B cell (primary cell): ENCODE data around the gene S100A9. TPM values are rescaled to one million over a fixed set of nuclear protein-coding genes. Genes with fewer than 3 reads are reported as not detected.
A peak's percentile ranks its signal among the peaks of the same experiment; 100 is the strongest.

Experiments used
- ATAC-seq: fragments of 200-7000 bp; cut with Tn5 transposase; one replicate; pipeline ENCODE4 v1.10.0; 2021; ENCODE audit warnings: low read depth, mild to moderate bottlenecking, moderate number of reproducible peaks, moderate library complexity
- CTCF ChIA-PET: fragments of 350-600 bp; sonication (Branson Sonifier 250); formaldehyde crosslinking; loops from one replicate; lab custom pipeline; 2021; ENCODE audit warnings: antibody characterized with exemption, inconsistent platforms; lab: Charles Lee
- POLR2A ChIA-PET: fragments of 350-600 bp; sonication (Branson Sonifier 250); formaldehyde crosslinking; loops from one replicate; lab custom pipeline; 2021; ENCODE audit warnings: antibody characterized with exemption; lab: Charles Lee
- DNase-seq: peaks from one replicate; pipeline ENCODE4 v3.0.0; 2013
- H2AFZ ChIP-seq: 2 replicates; pipeline ENCODE4 v1.6.1; 2012; ENCODE audit warnings: mild to moderate bottlenecking, low read depth, low read length; ENCODE audit not compliant: insufficient read depth, poor library complexity, severe bottlenecking
- H3K27ac ChIP-seq, 2 donors: 1 replicate in 1 of 2; 2 replicates in 1 of 2; pipeline ENCODE4 v1.5.1; 2012 to 2013; ENCODE audit warnings: low read length in 2 of 2, mild to moderate bottlenecking in 2 of 2, moderate library complexity in 1 of 2
- H3K27me3 ChIP-seq, 4 experiments: fragments of 200-600 bp in 1 of 4; sonication (generic) in 1 of 4; replicated peaks in 1 of 4; 1 replicate in 2 of 4; 2 replicates in 2 of 4; pipeline versions ENCODE4 v1.6.1 to v1.7.0; 2013 to 2016; ENCODE audit warnings: low read length in 3 of 4, mild to moderate bottlenecking in 2 of 4, mixed read lengths in 1 of 4, moderate library complexity in 1 of 4; ENCODE audit not compliant: insufficient read depth in 4 of 4, control insufficient read depth in 3 of 4; ENCODE audit errors: control extremely low read depth in 1 of 4
- H3K36me3 ChIP-seq, 2 experiments: replicated peaks in 1 of 2; 1 replicate in 1 of 2; 2 replicates in 1 of 2; pipeline versions ENCODE4 v1.6.1 to v1.7.1; 2013; ENCODE audit warnings: low read length in 1 of 2; ENCODE audit not compliant: insufficient read depth in 2 of 2, control insufficient read depth in 1 of 2; ENCODE audit errors: control extremely low read depth in 1 of 2, extremely low read depth in 1 of 2
- H3K4me1 ChIP-seq, 2 donors: fragments of 200-600 bp in 1 of 2; sonication (generic) in 1 of 2; 1 replicate in 1 of 2; 2 replicates in 1 of 2; pipeline versions ENCODE4 v1.5.1 to v1.6.1; 2013 to 2017; ENCODE audit warnings: low read length in 2 of 2; ENCODE audit not compliant: control insufficient read depth in 2 of 2, insufficient read depth in 2 of 2
- H3K4me2 ChIP-seq: replicated peaks from 2 replicates; pipeline ENCODE3; 2012; ENCODE audit warnings: mild to moderate bottlenecking, low read depth, low read length; ENCODE audit not compliant: poor library complexity, severe bottlenecking
- H3K4me3 ChIP-seq, 5 experiments: fragments of 200-600 bp in 1 of 5; sonication (generic) in 1 of 5; 1 replicate in 3 of 5; 2 replicates in 2 of 5; pipeline versions ENCODE4 v1.5.1 to v1.7.0; 2011 to 2016; ENCODE audit warnings: low read length in 4 of 5, mild to moderate bottlenecking in 4 of 5, low read depth in 2 of 5, control low read depth in 1 of 5, moderate library complexity in 1 of 5; ENCODE audit not compliant: insufficient read depth in 1 of 5; ENCODE audit errors: control extremely low read depth in 1 of 5, extremely low read depth in 1 of 5
- H3K79me2 ChIP-seq: fragments of 200-600 bp; sonication (generic); one replicate; pipeline ENCODE4 v1.6.0; 2016; ENCODE audit warnings: low read length; ENCODE audit not compliant: control insufficient read depth, insufficient read depth
- H3K9ac ChIP-seq: fragments of 200-600 bp; sonication (generic); 2 replicates; pipeline ENCODE4 v1.6.1; 2017; ENCODE audit warnings: mild to moderate bottlenecking, low read length, moderate library complexity
- H3K9me3 ChIP-seq, 3 donors: one replicate each; pipeline versions ENCODE4 v1.6.1 to v1.7.1; 2013; ENCODE audit warnings: low read length in 2 of 3; ENCODE audit not compliant: control insufficient read depth in 2 of 3, insufficient read depth in 1 of 3; ENCODE audit errors: control extremely low read depth in 1 of 3
- H4K20me1 ChIP-seq: 2 replicates; pipeline ENCODE4 v1.6.0; 2012; ENCODE audit warnings: mild to moderate bottlenecking, low read length; ENCODE audit not compliant: insufficient read depth, control insufficient read depth, poor library complexity, severe bottlenecking
- H3K27ac Mint-ChIP-seq: one replicate; pipeline ENCODE4 v1.8.0; 2021; ENCODE audit warnings: mixed read lengths
- H3K27me3 Mint-ChIP-seq: one replicate; pipeline ENCODE4 v1.8.0; 2021; ENCODE audit warnings: mixed read lengths
- H3K4me1 Mint-ChIP-seq: one replicate; pipeline ENCODE4 v1.8.0; 2021; ENCODE audit warnings: mixed read lengths
- H3K4me3 Mint-ChIP-seq: one replicate; pipeline ENCODE4 v1.8.0; 2021; ENCODE audit warnings: mixed read lengths
- H3K9me3 Mint-ChIP-seq: one replicate; pipeline ENCODE4 v1.8.0; 2022; ENCODE audit warnings: mixed read lengths; ENCODE audit not compliant: insufficient read depth
- CTCF ChIP-seq: fragments of 200-600 bp; IDR thresholded peaks from one replicate; pipeline ENCODE4 v1.8.0; 2022; ENCODE audit warnings: antibody characterized with exemption, mild to moderate bottlenecking
- EZH2 ChIP-seq: IDR thresholded peaks from 2 replicates; pipeline ENCODE4 v1.6.1; 2012; ENCODE audit warnings: borderline replicate concordance, low read depth, mild to moderate bottlenecking, moderate library complexity, low read length; ENCODE audit not compliant: insufficient read depth, poor library complexity, severe bottlenecking
- WGBS: methylation state at CpG from one replicate; pipeline ENCODE4 v1.1.5; 2013; ENCODE audit warnings: missing lambda C conversion rate; ENCODE audit not compliant: insufficient coverage; 5-methylcytosine and 5-hydroxymethylcytosine counted together
- intact Hi-C: fragments of 100-400 bp; cut with micrococcal nuclease; formaldehyde crosslinking; loops from one replicate; pipeline ENCODE4 v1.10.0; 2022
- polyA plus RNA-seq: library from polyadenylated mRNA; depleted of rRNA; stranded (reverse); fragments of >200 nt; gene quantifications from 2 replicates; pipeline ENCODE4 v1.2.3, GENCODE V29; 2012
- total RNA-seq, 2 donors: library from RNA; stranded (reverse); fragments of 120-200 nt in 1 of 2; gene quantifications; 1 replicate in 1 of 2; 2 replicates in 1 of 2; pipeline versions ENCODE4 v1.2.3 to v1.2.4, GENCODE V29; 2013 to 2022

S100A9 gene
- total and polyA plus RNA-seq, 2 donors (not counting 1 experiment from before 2014, with no cell fraction given), result 4.2 to 66.6 TPM

- DNase-seq, result no peak
- intact Hi-C loops, result no loop called here
- ChIA-PET POLR2A (no interaction called here), CTCF (no interaction called here)
- H3K9me3 Mint-ChIP-seq, result no peaks in the 10 kb centered on the region
- H4K20me1 ChIP-seq, result no peaks in the 10 kb centered on the region
- 93% methylated on average over 3 of the region's 7 CpGs for WGBS
- H3K4me1 Mint-ChIP-seq, result no peaks in the 10 kb centered on the region
- H3K27ac Mint-ChIP-seq, result no peak within 1 kb of the TSS
- H3K4me2 ChIP-seq, result no peak within 1 kb of the TSS
- no peak for ATAC-seq
- H3K4me1 ChIP-seq, result no peaks in the 10 kb centered on the region
- peak within 1 kb of the TSS in 1 of 5 experiments; percentile 56 for H3K4me3 ChIP-seq
- H3K79me2 ChIP-seq, result no peaks in the 10 kb centered on the region
- H3K9me3 ChIP-seq, result no peaks in the 10 kb centered on the region
- H3K36me3 ChIP-seq, result no peaks in the 10 kb centered on the region
- no peak within 1 kb of the TSS for H2AFZ ChIP-seq
- TF ChIP-seq EZH2, result no peak
- TF ChIP-seq CTCF, result no peak
- H3K27ac ChIP-seq, result no peak within 1 kb of the TSS
- no peak within 1 kb of the TSS for H3K4me3 Mint-ChIP-seq
- H3K9ac ChIP-seq, result no peak within 1 kb of the TSS
- H3K27me3 ChIP-seq, result peaks cover 0 to 4% (median 0%) of the 10 kb centered on the region in 4 experiments
- peaks cover 37% of the 10 kb centered on the region for H3K27me3 Mint-ChIP-seq
Observed at GRCh38 chr1:153390938-153391710, 33.5 kb downstream of the S100A9 start, which contains the start of gene S100A8. Gene S100A8 (minus strand): TSS chr1:153391073. CDS start chr1:153390535, 538 bp downstream.

GRCh38 chr1:153392258-153392657, 34.6 kb downstream of the S100A9 start:
- no peaks in the 10 kb centered on the region for H3K9me3 Mint-ChIP-seq
- no peak for TF ChIP-seq CTCF
- no peak for TF ChIP-seq EZH2
- H3K4me1 ChIP-seq, result no peaks in the 10 kb centered on the region
- DNase-seq (no peak), ATAC-seq (no peak)
- no peak overlapping the region for H3K9ac ChIP-seq
- no peak overlapping the region for H2AFZ ChIP-seq
- H4K20me1 ChIP-seq, result no peaks in the 10 kb centered on the region
- peak overlapping the region in 1 of 5 experiments; percentile 23 for H3K4me3 ChIP-seq
- H3K9me3 ChIP-seq, result no peaks in the 10 kb centered on the region
- H3K27me3 Mint-ChIP-seq, result peaks cover 41% of the 10 kb centered on the region
- H3K4me3 Mint-ChIP-seq, result no peak overlapping the region
- H3K4me1 Mint-ChIP-seq, result no peaks in the 10 kb centered on the region
- peaks cover 0 to 4% (median 0%) of the 10 kb centered on the region in 4 experiments for H3K27me3 ChIP-seq
- CTCF ChIA-PET, result no interaction called here
- no peak overlapping the region for H3K27ac Mint-ChIP-seq
- WGBS, result no CpG with 5 or more reads among the region's 3 CpGs
- POLR2A ChIA-PET, result no interaction called here
- intact Hi-C loops, result no loop called here
- H3K27ac ChIP-seq, result no peak overlapping the region
- H3K4me2 ChIP-seq, result no peak overlapping the region
- H3K79me2 ChIP-seq, result no peaks in the 10 kb centered on the region
- no peaks in the 10 kb centered on the region for H3K36me3 ChIP-seq
